HUES64 (cell line): Measurements from ENCODE around the gene DYRK1A.
"Not testable (repeated sequence)": the region's sequence is repeated elsewhere in the genome, so short reads cannot be mapped to it uniquely, and the experiment has no call there.

ENCODE experiments used
- H3K27ac ChIP-seq: 2 replicates; pipeline ENCODE4 v1.7.0; 2013; ENCODE audit warnings: low read depth, low read length, inconsistent platforms
- H3K27me3 ChIP-seq: 2 replicates; pipeline ENCODE4 v1.6.1; 2013; ENCODE audit warnings: mild to moderate bottlenecking, low read length; ENCODE audit not compliant: insufficient read depth
- H3K36me3 ChIP-seq: 2 replicates; pipeline ENCODE4 v1.6.1; 2013; ENCODE audit warnings: mild to moderate bottlenecking, low read length; ENCODE audit not compliant: insufficient read depth
- H3K4me1 ChIP-seq: 2 replicates; pipeline ENCODE4 v1.6.1; 2013; ENCODE audit warnings: mild to moderate bottlenecking, low read length, moderate library complexity; ENCODE audit not compliant: insufficient read depth
- H3K4me3 ChIP-seq: 2 replicates; pipeline ENCODE4 v1.5.1; 2013; ENCODE audit warnings: mild to moderate bottlenecking, low read length, moderate library complexity
- H3K9ac ChIP-seq: 2 replicates; pipeline ENCODE4 v1.6.1; 2013; ENCODE audit warnings: mild to moderate bottlenecking, low read depth, low read length
- H3K9me3 ChIP-seq: 2 replicates; pipeline ENCODE4 v1.6.1; 2013; ENCODE audit warnings: low read depth, low read length; ENCODE audit not compliant: insufficient read depth
- WGBS: fragments of 150-250, 120-280 bp; methylation state at CpG from one replicate; pipeline ENCODE4 v1.1.7; 2013; ENCODE audit warnings: missing lambda C conversion rate; 5-methylcytosine and 5-hydroxymethylcytosine counted together

DYRK1A gene

DNA sequence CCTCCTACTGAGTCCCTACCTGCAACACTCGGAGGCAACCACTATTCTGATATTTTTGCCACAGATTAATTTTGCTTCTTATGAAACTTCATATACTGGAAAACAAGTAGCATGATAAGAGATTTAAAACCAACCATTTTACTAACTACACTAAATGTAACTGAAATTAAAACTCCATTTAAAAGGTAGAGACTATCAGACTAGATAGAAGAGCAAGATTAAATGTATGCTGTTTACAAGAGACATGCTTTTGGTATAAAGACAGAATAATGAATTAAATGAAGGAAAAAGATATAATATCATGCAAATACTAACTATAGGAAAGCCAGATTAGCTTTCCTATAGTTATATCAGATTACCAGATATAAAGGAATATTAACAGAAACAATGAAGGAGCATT is 175.9 kb downstream of the DYRK1A start:
- no peaks in the 10 kb centered on the region; the same call in 1 of the 2 replicates for H3K4me1 ChIP-seq
- peaks cover 5% of the 10 kb centered on the region for H3K9me3 ChIP-seq
- no peaks in the 10 kb centered on the region for H3K36me3 ChIP-seq
- H3K27ac ChIP-seq: no peak overlapping the region
- WGBS: 100% methylated on average over 1 of the region's 1 CpG
- no peaks in the 10 kb centered on the region for H3K27me3 ChIP-seq
- H3K9ac ChIP-seq: no peak overlapping the region
- H3K4me3 ChIP-seq: no peak overlapping the region

DNA sequence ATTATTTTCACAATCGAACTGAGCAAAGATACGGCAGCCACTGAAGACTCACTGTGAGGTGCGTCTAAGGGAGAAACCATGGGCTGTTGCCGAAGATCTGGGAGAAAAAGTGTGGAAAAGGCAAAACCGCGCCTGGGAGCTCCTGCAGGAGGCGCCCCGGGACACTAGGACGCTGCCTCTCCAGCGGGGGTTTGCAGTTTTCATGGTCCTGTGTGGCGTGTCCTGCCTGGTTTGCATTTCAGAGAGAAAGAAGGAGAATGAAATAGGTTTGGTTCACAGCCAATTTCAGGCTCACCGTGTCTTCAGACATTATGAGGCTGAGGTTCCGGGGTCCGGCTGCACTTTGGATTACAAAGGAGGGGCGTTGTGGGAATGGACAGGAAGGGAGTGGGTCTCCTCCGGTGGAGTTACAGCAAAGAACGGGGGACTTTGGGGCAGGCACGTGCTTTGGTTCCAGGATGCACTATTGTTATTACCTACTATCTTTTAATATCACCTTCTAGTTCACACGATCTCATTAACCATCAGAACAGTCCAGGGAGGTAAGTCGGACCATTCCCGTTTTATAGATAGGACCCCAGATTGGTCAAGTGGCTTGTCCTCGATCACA is 179.8 kb downstream of the DYRK1A start:
- Histone ChIP-seq H3K36me3 (no peaks in the 10 kb centered on the region), H3K27me3 (no peaks in the 10 kb centered on the region), H3K9ac (no peak overlapping the region), H3K9me3 (peaks cover 5% of the 10 kb centered on the region; the same call in 1 of the 2 replicates), H3K27ac (no peak overlapping the region), H3K4me3 (no peak overlapping the region), H3K4me1 (peaks cover 7% of the 10 kb centered on the region)
- 94% methylated on average over 22 of the region's 22 CpGs for WGBS

DNA sequence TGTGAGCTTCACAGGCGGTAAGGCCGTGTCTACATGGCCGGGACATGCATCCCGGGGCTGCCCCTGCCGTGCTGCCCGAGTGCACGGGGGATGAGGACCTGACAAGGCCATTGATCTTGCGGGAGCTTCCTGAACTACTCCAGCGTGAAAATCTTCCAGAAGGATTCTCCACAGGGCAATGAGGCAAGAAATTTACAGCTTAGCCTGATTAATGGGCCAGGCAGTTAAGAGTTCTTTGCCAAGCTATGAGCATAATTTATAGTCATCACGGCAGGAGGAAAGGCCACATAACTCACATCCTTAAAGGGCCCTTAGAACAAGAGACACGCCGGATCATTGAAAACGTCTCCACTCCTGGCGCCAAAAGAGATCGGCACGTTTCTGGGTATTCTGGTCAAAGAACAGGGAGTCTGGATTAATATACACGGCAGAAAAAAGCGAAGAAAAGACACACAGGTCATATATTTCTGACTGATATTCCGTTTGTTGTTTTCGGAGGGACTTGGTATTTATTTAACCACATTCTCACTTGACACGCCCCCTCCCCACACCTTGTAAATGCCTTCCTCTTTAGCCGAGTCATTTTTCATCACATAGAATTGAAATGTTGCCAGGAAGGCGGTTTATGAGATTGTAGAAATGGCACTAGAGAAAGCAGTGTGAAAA is 180.5 kb downstream of the DYRK1A start:
- no peaks in the 10 kb centered on the region for H3K27me3 ChIP-seq
- H3K4me3 ChIP-seq: no peak overlapping the region
- peaks cover 5% of the 10 kb centered on the region; the same call in 1 of the 2 replicates for H3K9me3 ChIP-seq
- no peak overlapping the region for H3K9ac ChIP-seq
- peaks cover 8% of the 10 kb centered on the region for H3K4me1 ChIP-seq
- no peaks in the 10 kb centered on the region for H3K36me3 ChIP-seq
- WGBS: 91% methylated on average over 23 of the region's 23 CpGs
- H3K27ac ChIP-seq: no peak overlapping the region

DNA sequence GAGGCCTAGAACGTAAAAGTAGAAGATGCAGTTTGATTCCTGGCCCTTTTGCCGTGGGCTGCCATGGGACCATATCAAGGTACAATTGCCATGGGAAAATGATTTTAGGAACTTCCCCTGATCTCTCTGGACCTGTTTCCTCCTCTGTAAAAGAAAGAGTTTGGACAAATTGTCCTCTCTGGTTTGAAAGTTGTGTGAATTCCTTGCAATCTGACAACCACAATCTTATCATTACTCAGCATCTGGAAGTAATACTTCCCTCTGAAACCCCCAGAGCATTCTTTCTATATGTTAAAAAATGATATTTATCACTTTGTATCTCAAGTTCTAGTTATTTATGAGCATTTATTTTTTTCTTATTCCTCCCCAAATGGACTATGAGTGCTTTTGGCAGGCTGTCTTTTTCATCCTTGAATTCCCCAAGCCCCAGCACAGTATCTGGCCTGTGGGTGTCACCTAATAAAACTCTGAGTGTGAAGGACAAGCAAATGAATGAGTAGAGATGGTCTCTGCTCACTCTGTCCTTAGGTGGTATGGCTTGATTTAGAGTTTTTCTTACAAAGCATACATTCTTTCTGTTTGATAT is 181.1 kb downstream of the DYRK1A start:
- no peak overlapping the region for H3K9ac ChIP-seq
- H3K9me3 ChIP-seq: peaks cover under 1% of the 10 kb centered on the region; the same call in 1 of the 2 replicates
- H3K27me3 ChIP-seq: no peaks in the 10 kb centered on the region
- 96% methylated on average over 2 of the region's 2 CpGs for WGBS
- no peak overlapping the region for H3K4me3 ChIP-seq
- no peak overlapping the region for H3K27ac ChIP-seq
- H3K4me1 ChIP-seq: peaks cover 8% of the 10 kb centered on the region
- H3K36me3 ChIP-seq: no peaks in the 10 kb centered on the region

DNA sequence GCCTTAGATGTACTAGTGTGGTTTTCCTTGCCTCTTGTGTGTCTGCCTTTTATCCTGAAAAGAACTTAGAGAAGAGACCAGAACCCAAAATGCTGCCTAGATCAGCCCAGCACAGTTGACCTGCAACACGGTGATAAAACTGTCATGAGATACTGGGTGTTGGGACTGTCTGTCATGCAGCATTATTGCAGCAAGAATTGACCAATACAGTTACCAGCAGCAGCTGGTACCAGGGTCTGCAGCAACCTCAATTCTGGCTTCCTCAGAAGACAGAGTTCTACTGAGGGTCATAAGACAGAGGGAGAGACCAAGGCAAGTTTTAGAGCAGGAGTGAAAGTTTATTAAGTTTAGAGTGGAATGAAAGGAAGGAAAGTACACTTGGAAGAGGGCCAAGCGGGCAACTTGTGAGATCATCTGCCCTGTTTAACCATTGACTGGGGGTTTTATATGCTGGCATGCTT is 182.0 kb downstream of the DYRK1A start:
- H3K9ac ChIP-seq: no peak overlapping the region
- no peaks in the 10 kb centered on the region for H3K9me3 ChIP-seq
- WGBS: 92% methylated on average over 2 of the region's 2 CpGs
- no peak overlapping the region for H3K4me3 ChIP-seq
- no peak overlapping the region for H3K27ac ChIP-seq
- H3K27me3 ChIP-seq: no peaks in the 10 kb centered on the region
- no peaks in the 10 kb centered on the region for H3K36me3 ChIP-seq
- peaks cover 8% of the 10 kb centered on the region for H3K4me1 ChIP-seq

DNA sequence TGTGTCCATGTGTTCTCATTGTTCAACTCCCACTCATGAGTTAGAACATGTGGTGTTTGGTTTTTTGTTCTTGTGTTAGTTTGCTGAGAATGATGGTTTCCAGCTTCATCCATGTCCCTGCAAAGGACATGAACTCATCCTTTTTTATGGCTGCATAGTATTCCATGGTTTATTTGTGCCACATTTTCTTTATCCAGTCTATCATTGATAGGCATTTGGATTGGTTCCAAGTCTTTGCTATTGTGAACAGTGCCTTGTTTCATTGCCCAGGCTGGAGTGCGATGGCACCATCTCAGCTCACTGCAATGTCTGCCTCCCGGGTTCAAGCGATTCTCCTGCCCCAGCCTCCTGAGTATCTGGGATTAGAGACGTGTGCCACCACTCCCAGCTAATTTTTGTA is 183.2 kb downstream of the DYRK1A start:
- not testable (repeated sequence) for H3K27ac ChIP-seq, H3K9ac ChIP-seq, H3K36me3 ChIP-seq, H3K4me1 ChIP-seq, H3K27me3 ChIP-seq, H3K4me3 ChIP-seq, H3K9me3 ChIP-seq
- 91% methylated on average over 4 of the region's 4 CpGs for WGBS

DNA sequence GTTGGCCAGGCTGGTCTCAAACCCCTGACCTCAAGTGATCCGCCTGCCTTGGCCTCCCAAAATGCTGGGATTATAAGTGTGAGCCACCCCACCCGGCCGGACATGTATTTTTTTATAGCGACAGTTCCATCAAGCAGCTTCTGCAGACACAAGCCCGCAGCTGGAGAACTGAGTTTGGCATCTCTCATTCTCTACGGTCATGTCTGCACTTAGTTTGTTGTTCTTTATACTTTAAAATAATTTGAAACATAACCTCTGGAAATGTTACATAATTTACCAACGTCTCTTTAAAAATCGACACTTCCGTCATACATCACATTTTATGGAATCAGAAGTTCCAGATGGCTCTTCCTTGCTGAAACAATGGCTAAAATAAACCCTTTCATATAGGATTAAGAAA is 183.6 kb downstream of the DYRK1A start:
- 98% methylated on average over 9 of the region's 9 CpGs for WGBS
- Histone ChIP-seq H3K27me3 (no peaks in the 10 kb centered on the region), H3K27ac (no peak overlapping the region), H3K36me3 (no peaks in the 10 kb centered on the region), H3K9me3 (no peaks in the 10 kb centered on the region), H3K9ac (no peak overlapping the region), H3K4me1 (peaks cover 8% of the 10 kb centered on the region), H3K4me3 (no peak overlapping the region)

DNA sequence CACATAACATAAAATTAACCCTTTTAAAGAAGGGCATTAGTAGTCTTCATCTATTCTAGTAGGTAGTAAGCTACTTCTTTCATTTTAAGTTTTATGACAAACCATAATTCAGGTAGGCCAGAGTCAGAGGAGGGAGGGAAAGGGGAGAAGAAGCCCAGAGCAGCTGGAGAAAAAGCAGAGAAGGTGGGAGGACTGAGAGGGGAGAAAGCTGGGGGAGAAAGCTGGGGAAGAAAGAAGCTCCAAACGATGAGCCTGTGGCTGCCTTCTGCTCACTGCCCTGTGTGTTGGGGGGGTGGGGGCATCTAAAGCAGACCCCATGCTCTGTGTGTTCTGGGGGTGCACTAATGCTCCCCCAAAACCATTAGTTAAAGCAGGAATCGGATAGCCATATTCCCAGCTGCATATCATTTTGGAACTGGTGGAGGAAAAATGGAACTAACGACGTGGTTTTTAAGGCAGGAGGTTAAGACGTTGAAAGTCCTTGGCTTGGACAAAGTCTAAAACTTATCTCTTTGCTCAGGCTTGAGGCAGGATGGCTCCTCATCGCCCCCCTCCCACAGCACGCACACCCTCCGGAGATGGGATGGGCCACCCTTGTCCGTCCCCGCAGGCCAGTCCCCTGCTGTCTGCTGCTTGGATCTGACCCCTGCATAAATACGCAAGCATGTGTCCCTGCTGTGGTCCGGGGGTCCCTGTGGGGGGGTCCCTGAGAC is 184.2 kb downstream of the DYRK1A start:
- no peaks in the 10 kb centered on the region for H3K9me3 ChIP-seq
- 68% methylated on average over 12 of the region's 12 CpGs for WGBS
- H3K27me3 ChIP-seq: no peaks in the 10 kb centered on the region
- no peaks in the 10 kb centered on the region for H3K36me3 ChIP-seq
- H3K27ac ChIP-seq: no peak overlapping the region
- peaks cover 8% of the 10 kb centered on the region for H3K4me1 ChIP-seq
- no peak overlapping the region for H3K4me3 ChIP-seq
- H3K9ac ChIP-seq: no peak overlapping the region

DNA sequence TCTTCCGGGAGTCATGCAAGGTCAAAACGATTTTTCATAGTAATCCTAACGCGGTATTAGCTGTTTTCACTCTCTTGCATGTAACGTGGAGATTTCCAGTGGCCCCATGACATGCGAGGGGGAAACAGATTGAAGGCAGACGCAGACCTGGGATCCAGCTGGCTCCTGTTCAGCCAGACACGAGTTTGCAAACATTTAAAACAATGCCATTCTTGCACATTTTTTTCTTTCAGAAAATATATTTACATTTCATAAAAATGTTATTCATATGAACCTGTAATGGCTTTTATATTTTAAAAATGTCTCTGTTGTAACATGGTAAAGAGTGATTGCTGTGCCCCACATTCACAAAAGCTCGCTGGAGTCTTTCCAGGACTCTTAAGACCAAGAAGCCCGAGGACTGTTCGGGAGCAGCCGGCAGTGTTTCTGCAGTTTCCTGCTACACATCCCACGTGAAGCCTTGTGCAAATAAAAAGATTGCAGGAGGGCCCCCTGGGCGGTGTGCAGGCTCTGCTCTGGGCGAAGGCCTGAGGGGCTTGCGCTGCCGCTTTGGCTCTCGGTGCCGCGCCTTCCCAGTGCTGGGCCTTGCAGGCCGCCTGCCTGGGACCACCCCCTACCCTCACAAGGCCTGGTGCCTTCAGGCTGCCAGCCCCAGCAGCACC is 184.9 kb downstream of the DYRK1A start:
- no peaks in the 10 kb centered on the region for H3K36me3 ChIP-seq
- H3K27ac ChIP-seq: no peak overlapping the region
- 77% methylated on average over 21 of the region's 21 CpGs for whole genome bisulfite sequencing
- H3K27me3 ChIP-seq: no peaks in the 10 kb centered on the region
- no peak overlapping the region for H3K4me3 ChIP-seq
- no peak overlapping the region for H3K9ac ChIP-seq
- H3K9me3 ChIP-seq: no peaks in the 10 kb centered on the region
- H3K4me1 ChIP-seq: peaks cover 8% of the 10 kb centered on the region

DNA sequence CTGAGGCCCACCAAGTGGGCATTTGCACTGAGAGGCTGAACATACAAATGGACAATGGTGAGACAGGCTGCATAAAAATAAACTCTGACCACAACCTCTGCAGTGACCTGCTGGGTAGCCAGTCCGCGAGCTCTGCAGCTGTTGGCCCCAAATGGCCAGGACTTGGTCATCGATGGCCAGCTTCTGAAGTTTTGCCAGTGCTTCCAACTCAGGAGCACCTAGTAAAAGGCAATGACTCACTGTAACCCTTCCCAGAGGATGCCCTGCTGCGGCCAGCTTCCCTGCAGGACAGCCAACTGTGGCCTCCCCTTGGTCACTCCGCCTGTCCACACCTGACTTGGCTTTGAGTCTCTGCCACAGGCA is 185.4 kb downstream of the DYRK1A start:
- no peak overlapping the region for H3K9ac ChIP-seq
- H3K9me3 ChIP-seq: no peaks in the 10 kb centered on the region
- no peak overlapping the region for H3K4me3 ChIP-seq
- 92% methylated on average over 5 of the region's 5 CpGs for WGBS
- no peak overlapping the region for H3K27ac ChIP-seq
- no peaks in the 10 kb centered on the region for H3K27me3 ChIP-seq
- peaks cover 8% of the 10 kb centered on the region; the same call in 1 of the 2 replicates for H3K4me1 ChIP-seq
- no peaks in the 10 kb centered on the region for H3K36me3 ChIP-seq
